Measurements from ENCODE around the gene SARDH.

Gene SARDH

DNA sequence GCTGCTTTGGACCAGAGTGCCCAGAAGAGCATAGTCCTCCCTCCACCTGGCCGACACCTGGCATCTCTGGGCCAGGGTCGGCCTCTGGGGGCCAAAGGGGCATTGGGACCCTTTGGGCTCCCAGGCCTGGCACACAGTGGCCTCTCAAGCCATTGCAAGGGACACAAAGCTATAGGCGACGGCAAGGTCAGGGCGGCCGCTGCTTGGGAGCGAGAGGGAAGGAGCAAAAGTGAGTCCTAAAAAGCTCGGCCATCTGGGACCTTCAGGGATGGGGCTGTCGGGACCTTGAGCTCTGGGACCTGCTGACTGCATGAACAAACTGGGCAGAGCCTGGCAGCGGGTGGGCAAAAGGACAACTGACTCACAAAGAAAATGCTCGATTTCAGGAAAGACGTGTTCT, 88.1 kb downstream of the SARDH start:
- no peaks in the 10 kb centered on the region for H3K9me3 ChIP-seq (ENCODE audit: severe bottlenecking)
- no peak overlapping the region for H3K4me3 ChIP-seq (ENCODE audit: low read depth, low read length)
- DNase-seq = no peak
- TF ChIP-seq, protein P1, sequence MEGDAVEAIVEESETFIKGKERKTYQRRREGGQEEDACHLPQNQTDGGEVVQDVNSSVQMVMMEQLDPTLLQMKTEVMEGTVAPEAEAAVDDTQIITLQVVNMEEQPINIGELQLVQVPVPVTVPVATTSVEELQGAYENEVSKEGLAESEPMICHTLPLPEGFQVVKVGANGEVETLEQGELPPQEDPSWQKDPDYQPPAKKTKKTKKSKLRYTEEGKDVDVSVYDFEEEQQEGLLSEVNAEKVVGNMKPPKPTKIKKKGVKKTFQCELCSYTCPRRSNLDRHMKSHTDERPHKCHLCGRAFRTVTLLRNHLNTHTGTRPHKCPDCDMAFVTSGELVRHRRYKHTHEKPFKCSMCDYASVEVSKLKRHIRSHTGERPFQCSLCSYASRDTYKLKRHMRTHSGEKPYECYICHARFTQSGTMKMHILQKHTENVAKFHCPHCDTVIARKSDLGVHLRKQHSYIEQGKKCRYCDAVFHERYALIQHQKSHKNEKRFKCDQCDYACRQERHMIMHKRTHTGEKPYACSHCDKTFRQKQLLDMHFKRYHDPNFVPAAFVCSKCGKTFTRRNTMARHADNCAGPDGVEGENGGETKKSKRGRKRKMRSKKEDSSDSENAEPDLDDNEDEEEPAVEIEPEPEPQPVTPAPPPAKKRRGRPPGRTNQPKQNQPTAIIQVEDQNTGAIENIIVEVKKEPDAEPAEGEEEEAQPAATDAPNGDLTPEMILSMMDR (IDR thresholded peaks at IDR 0.05; ENCODE audit: low read depth, low read length) = no peak
- no peak overlapping the region for H3K27ac ChIP-seq
- peaks cover 12% of the 10 kb centered on the region for H3K36me3 ChIP-seq
- no peaks in the 10 kb centered on the region for H3K27me3 ChIP-seq (ENCODE audit: insufficient read depth, low read depth, severe bottlenecking)

DNA sequence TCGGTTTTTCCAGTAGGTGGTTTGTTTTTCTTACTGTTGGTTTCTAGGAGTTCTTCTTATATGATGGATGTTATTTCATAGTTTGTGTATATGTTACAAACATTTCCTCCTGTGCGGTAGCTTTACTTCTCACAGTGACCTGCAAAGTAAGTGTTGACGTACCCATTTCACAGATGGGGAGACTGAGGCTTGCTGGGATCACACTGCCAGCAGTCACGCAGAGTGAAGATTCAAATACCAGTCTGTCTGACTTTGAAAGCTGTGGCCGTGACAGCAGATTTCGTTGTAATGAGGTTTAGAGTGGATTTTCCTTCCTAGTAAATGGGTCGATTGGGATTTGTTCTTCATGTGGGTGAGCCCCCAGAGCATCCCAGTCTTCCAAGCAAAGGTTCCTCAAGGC, 89.0 kb downstream of the SARDH start:
- H3K27ac ChIP-seq = no peak overlapping the region
- DNase-seq = no peak
- no peaks in the 10 kb centered on the region for H3K27me3 ChIP-seq (ENCODE audit: insufficient read depth, low read depth, severe bottlenecking)
- H3K9me3 ChIP-seq (ENCODE audit: severe bottlenecking) = no peaks in the 10 kb centered on the region
- TF ChIP-seq, protein P1 (IDR thresholded peaks at IDR 0.05; ENCODE audit: low read depth, low read length) = no peak
- peaks cover 3% of the 10 kb centered on the region for H3K36me3 ChIP-seq
- H3K4me3 ChIP-seq (ENCODE audit: low read depth, low read length) = no peak overlapping the region

DNA sequence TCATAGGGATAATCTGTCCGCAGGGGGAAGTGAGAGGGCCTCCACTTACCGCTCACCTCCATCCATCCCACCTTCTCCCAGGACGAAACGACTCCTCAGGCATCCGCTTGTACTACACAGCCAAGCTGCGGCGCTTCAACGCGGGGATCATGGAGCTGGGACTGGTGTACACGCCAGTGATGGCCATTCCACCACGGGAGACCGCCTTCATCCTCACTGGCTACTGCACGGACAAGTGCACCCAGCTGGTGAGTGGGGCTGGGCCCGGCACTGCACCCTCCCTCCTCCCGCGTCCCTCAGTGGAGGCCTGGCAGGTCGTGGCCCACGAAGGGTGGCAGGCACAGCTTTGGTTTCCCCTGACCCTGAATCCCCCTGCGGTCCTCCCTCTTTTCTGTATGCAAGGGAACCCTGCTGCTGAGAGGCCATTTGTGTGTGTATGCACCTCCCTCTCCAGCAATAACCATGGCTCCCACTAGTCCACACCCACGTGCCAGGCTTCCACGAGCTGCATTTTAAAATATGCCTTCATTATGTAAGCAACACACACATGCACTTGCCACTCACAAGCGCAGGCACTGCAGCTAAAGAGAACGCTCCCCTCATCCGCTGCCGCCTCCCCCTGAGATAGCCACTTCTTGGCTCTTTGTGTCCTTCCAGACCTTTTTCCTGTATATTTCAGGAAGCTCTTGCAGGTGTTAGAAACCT, 90.2 kb downstream of the SARDH start:
- TF ChIP-seq, protein P1 (IDR thresholded peaks at IDR 0.05; ENCODE audit: low read depth, low read length) = no peak
- Histone ChIP-seq H3K27me3 (ENCODE audit: insufficient read depth, low read depth, severe bottlenecking) (no peaks in the 10 kb centered on the region), H3K4me3 (ENCODE audit: low read depth, low read length) (no peak overlapping the region), H3K36me3 (no peaks in the 10 kb centered on the region), H3K9me3 (ENCODE audit: severe bottlenecking) (no peaks in the 10 kb centered on the region), H3K27ac (no peak overlapping the region)
- DNase-seq = peak; percentile 65

DNA sequence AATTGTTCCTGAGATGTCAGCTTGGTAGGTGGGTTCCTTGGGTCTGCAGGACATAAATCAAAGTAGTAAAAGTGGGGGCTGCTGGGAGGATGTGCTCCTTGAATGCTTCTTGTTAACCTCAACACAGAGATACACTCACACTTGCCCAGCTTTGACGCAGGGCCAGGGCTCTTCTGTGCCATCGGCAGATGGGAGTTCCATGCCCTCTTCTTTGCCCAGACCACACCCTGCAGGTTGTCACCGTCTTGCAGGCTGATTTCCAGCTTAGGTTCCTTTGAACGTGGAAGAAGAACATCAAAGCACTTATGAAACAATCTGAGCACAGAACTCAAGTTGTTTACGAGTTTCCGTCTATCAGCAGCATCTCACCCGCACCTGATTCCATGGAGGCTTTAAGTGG, 91.0 kb downstream of the SARDH start:
- DNase-seq = no peak
- no peaks in the 10 kb centered on the region for H3K9me3 ChIP-seq (ENCODE audit: severe bottlenecking)
- H3K4me3 ChIP-seq (ENCODE audit: low read depth, low read length) = no peak overlapping the region
- TF ChIP-seq, protein P1 (IDR thresholded peaks at IDR 0.05; ENCODE audit: low read depth, low read length) = no peak
- H3K27me3 ChIP-seq (ENCODE audit: insufficient read depth, low read depth, severe bottlenecking) = no peaks in the 10 kb centered on the region
- peak overlapping the region; percentile 23; the same call in 1 of the 2 replicates for H3K27ac ChIP-seq
- no peaks in the 10 kb centered on the region for H3K36me3 ChIP-seq

DNA sequence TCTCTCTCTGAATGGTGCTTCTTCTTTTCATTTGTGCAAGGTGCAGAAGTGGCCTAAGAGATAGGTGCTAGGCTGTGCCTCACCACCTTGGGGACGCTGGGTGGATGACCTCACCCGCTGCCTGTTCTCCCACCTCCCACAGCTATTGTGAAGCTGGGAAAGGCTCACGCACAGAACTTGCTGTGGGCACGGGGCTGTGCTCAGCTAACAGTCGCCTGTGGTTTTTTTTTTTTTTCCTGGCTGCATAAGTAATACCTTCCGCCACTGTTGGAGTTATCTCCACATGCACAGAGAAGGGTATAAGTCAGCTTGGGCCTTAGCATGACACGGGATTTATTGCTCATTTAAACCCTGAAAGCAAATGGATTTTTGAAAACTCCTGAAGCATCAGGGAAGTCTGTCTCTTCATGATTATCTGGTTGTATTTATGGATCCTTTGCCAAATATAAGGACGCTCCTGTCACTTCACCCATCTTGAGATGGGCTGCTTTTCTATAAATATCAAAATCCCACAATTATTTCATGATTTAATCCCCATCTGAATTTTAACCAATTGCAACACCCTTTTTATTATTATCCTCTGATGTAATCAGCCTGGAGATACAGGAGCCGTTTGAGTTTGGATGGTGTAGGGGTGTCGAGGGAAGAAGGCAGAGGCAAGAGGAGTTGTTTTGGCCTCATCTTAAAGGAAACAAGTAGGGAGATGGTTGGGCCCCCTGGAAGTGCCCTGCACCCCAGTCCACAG, 93.0 kb downstream of the SARDH start:
- Histone ChIP-seq H3K4me3 (ENCODE audit: low read depth, low read length) (no peak overlapping the region), H3K36me3 (no peaks in the 10 kb centered on the region), H3K27me3 (ENCODE audit: insufficient read depth, low read depth, severe bottlenecking) (no peaks in the 10 kb centered on the region), H3K27ac (no peak overlapping the region), H3K9me3 (ENCODE audit: severe bottlenecking) (no peaks in the 10 kb centered on the region)
- no peak for DNase-seq
- TF ChIP-seq, protein P1 (IDR thresholded peaks at IDR 0.05; ENCODE audit: low read depth, low read length) = no peak

Measured in WERI-Rb-1 (cell line).